HG02763 (cell line): ENCODE data around the gene RSPO4.
"Not testable (repeated sequence)": the region's sequence is repeated elsewhere in the genome, so short reads cannot be mapped to it uniquely, and the experiment has no call there.

Source experiments
- ATAC-seq: cut with Tn5 transposase; IDR thresholded peaks from one replicate; pipeline ENCODE4 v1.9.1; 2021; ENCODE audit warnings: mild to moderate bottlenecking, moderate library complexity; ENCODE audit not compliant: unreplicated experiment

RSPO4 gene

DNA sequence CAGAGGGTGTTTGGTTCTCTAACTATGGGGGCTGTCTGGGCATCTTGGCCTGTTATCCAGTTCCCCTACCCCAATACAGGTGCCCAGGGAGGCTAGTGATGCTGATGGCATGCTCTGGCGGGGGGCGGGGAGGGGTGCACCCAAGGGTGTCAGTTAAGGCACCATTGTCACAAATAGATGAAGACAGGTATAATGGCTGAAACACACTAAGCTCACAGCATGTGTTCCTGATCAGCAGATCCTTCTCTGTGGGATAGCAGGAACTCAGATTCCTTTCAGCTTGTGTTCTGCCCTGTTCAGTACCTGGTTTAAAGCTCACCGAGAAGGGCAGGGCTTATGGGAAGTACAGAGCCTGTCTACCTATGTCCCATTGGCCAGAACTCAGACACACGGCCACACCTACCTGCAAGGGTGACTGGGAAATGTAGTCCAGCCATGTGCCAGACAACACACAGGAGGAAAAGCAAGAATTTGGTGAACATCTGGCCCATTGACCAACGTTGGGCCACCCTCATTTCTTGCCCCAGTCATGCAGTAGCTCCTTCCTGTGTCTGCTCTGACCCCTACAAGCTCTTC, 3.4 kb upstream of the RSPO4 start:
- ATAC-seq, result no peak

DNA sequence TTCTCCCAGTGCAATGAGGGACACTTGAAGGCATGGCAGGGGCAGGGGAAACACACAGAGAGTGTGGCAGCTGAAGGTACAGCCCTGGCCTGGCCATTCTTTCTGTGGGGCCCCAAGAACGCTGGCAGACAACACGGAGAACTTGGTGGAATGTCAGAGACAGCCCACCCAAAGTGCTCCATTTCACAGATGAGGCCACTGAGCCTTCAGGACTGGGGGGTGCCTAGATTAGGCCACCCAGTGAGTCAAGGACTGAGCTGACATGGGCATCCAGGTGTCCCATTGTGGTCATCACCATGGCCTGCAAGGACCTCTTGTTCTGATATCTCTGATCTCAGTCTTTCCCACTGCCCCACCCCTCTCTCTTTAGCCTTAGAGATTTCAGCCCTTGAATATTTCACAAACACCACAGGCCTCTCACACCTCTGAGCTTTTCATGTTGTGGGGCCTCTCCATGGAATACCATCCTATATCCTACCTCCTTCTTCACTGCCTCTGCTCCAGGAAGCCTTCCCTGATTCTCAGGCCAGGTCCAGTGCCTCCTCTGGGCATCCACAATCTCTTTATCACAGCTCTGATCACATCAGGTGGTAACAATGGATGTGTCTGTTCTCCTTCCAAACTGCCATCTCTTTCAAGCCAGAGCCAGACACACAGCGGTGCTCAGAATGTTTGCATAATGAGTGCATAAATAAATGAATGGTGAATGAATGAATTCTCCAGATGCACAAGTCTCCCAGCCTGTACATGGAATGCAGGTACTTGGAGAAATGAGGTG, 2.0 kb upstream of the RSPO4 start:
- ATAC-seq, result no peak

DNA sequence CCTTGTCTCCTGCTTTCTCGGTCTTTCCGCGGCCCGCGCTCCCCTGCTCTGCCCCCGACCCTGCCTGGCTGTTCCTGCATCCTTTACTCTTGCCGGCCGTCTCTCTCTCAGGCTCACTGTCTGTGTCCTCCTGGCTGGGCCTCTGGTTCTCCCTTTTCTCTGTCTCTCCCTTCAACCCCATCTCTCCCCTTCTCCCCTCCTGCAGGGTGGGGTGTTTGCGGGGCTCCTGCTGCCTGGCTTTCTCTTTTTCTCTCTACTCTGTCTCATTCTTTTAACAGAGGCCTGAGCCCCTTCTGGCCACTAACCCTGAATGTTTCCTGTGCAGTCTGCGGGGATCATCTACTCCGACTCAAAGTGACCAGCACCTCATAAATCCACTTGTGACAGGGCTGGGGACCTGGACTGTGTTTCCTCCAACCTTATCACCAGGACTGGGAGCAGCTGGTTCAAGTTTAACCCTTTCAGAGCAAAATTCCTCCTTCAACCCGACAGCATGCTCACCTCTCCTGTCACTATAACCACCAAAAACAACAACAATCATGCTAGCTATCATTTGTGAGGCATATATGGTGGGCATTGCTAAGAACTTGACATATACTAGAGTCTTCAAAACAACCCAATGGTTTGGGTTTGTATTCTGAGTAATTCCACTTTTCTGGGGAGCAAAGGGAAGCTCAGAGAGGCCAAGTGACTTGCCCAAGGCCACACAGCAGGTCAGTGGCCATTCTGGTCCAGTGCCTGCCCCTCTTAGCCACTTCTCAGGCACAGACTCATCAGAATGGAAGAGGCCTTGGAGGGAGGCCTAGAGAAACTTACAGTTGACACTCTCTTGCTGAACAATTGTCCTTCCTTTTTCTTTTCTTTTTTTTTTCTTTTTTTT, 811 bp upstream of the RSPO4 start:
- ATAC-seq, result no peak

DNA sequence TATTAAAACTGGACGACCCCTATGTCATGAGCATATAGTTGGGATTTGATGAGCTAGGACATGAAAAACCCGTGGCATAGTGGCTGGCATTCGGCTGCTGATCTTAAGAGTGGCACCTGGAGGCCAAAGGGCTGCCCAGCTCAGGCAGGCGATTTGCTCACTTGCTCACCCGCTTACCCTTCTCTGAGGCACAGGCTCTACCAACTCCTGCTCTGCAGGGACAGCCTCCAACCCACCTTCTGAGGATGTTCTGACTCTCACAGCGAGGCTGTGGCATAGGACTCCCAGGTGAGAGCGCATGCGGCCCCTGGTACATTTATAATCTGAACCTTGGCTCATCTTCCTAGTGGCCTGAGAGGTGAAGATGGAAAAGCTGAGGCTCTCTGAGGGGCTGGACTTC, 995 bp downstream of the RSPO4 start:
- ATAC-seq, result no peak

DNA sequence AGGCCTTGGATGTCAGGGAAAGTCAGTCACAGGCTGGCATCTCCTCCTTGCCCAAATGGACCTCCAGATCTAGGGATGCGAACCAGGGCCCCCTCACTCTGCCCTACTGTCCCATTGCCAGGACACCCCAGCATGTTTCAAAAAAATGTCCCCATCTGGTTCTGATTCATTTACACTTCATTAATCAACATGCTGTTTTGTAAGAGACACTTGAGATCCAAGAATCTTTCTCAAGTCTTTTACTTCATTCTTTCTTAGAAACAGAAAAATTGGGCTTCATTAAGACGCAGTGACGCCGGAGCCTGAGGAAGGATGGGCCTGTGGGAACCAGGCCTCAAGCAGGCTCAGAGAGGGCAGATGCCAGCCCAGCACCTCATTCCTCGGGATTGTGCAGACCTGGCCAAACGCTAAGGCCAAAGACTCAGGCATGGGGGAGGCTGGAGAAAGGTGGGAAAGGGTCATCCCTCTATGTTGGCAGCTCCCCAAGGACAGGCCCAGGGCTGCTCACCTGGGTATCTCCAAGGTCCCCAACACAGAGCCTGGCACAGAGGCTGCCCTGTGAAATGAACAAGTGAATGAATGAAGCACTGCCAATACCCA, 3.8 kb downstream of the RSPO4 start:
- ATAC-seq, result no peak

GRCh38 chr20:997486-997885, 4.6 kb downstream of the RSPO4 start:
- no peak for ATAC-seq

DNA sequence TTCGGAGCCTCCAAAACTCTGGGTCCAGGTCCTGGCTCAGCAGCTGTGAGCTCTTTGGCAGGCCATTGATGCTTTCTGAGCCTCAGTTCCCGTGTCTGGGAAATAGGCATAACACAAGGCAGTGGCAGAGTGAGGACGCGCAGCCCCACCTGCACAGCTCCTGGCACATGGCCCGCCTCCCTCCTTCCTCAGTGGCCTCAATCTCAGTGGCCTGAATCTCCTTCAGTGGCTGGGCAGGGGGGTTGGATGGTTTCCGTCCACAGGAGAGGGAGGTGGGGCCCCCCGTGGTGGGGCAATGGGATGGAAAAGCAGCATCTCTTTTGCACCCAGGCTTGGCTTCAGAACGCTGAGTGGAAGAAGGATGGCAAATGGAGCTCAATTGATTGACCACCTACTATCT, 5.1 kb downstream of the RSPO4 start:
- no peak for ATAC-seq

DNA sequence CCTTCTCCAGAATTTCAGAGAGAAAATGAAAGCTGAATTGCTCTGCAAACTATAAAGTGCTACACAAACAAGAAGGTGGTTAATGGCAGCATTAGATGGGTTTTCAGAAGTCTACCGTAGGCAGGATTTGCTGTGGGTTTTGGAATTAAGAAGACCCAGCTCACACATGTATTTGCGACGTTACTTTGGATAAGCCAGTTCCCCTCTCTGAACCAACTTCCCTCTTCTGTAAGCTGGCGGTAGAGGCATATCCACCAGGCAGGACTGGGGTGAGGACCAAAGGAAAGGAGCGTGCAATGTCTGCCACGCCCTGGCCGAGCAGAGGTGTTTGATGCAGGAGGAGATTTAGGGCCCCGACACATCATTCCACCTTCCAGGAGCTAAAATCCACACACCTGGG, 6.9 kb downstream of the RSPO4 start:
- no peak for ATAC-seq

DNA sequence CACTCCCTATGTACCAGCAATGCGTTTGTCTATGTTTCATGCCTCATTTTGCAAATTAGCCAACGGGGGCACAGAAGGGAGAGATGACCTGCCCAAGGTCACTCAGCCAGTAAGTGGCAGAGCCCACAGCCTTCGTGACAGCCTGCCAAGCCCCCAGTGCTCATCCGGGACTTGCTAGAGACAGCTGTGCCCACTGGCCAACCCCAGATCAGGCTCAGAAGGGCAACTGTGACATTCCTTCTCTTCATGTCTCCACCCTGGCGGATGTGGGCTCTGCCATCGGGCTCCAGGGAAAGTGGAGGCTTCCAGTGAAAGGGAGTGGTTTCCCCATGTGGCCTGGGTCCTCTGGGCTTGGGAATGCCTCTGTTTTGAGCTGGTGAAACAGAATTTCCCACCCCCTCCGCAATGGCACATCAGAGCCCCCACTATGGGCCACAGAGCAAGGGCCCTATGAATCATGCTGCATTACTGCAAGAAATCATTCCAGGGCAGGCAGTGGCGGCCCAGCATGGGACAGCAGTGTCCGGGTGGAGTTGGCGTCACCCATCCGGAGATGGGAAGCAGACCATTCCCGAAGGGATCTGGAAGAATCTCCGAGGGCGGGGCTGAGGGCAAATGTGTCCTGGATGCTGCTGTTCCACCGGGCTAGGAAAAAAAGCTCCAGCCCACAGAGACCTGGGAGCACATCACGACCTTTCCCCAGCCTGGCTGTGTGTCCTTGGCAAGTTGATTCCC, 9.1 kb downstream of the RSPO4 start:
- no peak for ATAC-seq

- ATAC-seq, result no peak
These were observed 10.3 kb downstream of the RSPO4 start for GRCh38 chr20:991850-992249.

GRCh38 chr20:990293-990959, 11.7 kb downstream of the RSPO4 start:
- ATAC-seq, result no peak

- ATAC-seq, result no peak
These were observed 13.8 kb downstream of the RSPO4 start for GRCh38 chr20:988272-988671.

- ATAC-seq, result no peak
These were observed 14.4 kb downstream of the RSPO4 start for GRCh38 chr20:987677-988076.

DNA sequence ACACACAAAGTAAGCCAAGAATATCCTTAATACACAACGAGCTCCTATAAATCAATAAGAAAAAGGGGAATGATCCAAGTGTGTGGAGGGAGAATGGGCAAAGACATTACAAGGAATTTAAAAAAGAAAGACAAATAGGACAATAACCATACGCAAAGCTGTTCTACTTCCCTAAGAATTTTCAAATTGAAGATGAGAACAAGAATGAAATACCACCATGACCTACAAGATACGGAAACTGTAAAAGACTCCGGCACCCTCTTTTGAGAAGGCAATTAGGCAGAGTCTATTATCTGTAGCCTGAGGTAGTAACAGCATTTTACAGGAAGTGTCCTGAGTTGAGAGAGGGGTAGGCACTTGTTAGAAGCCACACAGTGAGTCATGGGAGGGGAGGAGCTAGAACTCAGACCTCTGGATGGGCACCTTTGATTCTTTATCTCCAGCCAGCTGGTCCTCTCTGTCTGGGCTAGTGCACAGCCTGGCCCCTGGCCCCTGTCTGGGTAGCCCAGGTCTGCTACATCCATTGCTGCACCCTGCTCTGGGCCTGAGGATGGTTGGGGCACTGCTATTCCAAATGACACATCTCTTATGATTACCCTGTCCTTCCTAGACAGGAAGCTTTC, 15.3 kb downstream of the RSPO4 start:
- no peak for ATAC-seq

DNA sequence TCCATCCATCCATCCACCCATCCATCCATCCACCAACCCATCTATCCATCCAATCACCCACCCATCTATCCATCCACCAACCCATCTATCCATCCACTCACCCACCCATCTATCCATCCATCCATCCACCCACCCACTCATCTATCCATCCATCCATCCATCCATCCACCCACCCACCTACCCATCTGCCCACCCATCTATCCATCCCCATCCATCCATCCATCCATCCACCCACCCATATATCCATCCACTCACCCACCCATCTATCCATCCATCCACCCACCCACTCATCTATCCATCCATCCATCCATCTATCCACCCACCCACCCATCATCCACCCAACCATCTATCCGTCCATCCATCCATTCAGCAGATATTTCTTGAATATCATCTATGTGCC, 17.1 kb downstream of the RSPO4 start:
- not testable (repeated sequence) for ATAC-seq

DNA sequence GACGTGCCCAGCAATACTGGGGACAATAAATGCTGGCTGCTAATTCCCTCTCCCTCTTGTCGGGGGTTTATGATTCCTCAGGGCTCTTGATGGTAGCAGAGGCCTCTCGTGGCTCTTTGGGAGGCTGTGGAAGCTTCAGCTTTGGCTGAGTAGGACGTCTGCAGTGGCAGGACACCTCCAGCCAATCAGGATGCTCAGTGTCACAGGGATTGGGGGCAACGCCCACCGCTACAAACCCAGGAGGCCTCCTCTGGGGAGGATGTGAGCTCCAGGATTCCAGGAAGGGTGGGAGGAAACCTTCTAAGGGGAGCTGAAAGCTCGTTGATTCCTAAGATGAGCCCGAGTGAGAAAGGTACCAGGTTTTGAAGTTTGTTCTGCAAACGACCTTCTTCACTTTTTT, 19.4 kb downstream of the RSPO4 start:
- no peak for ATAC-seq

GRCh38 chr20:977021-977420, 25.1 kb downstream of the RSPO4 start:
- no peak for ATAC-seq

- ATAC-seq, result no peak
These were observed 26.1 kb downstream of the RSPO4 start for GRCh38 chr20:976033-976432.

DNA sequence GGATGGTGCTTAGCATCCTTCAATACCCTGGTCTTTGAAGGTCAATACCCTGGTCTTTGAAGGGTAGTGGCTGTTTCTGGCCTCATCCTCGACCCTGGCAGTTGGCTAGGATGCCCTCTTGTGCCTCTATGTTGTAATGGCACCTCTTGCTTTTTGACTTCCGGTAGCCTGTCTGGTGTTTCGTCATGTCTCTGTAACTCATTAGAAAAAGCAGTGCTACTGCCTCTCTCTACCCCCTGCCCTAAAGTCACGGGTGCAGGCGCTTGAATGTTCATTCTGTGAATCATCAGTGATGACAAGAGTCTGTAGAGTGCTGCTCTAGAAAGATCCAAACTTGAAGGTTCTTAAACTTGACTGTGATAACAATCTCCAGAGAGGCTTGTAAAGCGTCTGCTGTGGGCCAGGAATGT, 28.3 kb downstream of the RSPO4 start:
- ATAC-seq, result no peak

GRCh38 chr20:972256-972655, 29.9 kb downstream of the RSPO4 start:
- no peak for ATAC-seq
